PC-9 (cell line): ENCODE data around the gene INTS3.

ENCODE experiments used
- CTCF ChIP-seq: fragments of 200-600 bp; sonication (generic); conservative IDR thresholded peaks from 2 replicates; pipeline ENCODE4 v1.6.1; 2017; ENCODE audit warnings: mixed run types, antibody characterized with exemption, mild to moderate bottlenecking, moderate library complexity
- EZH2 ChIP-seq: fragments of 200-600 bp; sonication (generic); IDR thresholded peaks from 2 replicates; pipeline ENCODE4 v1.8.0; 2017; ENCODE audit warnings: antibody characterized with exemption, low read depth

- TF ChIP-seq CTCF (no peak), EZH2 (no peak)
These were observed 29.6 kb upstream of the INTS3 start for GRCh38 chr1:153698020-153698922.
